Measurements from ENCODE around the gene IFFO2. TPM values are rescaled to one million over a fixed set of nuclear protein-coding genes. Genes with fewer than 3 reads are reported as not detected.

IFFO2 gene
- total and polyA plus RNA-seq, 2 of the 8 experiments (the other 6 are each of a cell fraction or from before 2014, with no cell fraction given), result 6.6 to 10.4 TPM

- TF ChIP-seq RAD21 (IDR thresholded peaks at IDR 0.05 in 1 of 2, conservative IDR thresholded peaks at IDR 0.05 in 1 of 2; ENCODE audit: low read depth in 2 of 2, low read length in 2 of 2), result no peak
- no peak for TF ChIP-seq JUND (IDR thresholded peaks at IDR 0.05; ENCODE audit: low read length)
- no peak for TF ChIP-seq KDM4A (IDR thresholded peaks at IDR 0.05; ENCODE audit: low read depth, low read length, severe bottlenecking)
- TF ChIP-seq FOSL1 (IDR thresholded peaks at IDR 0.05; ENCODE audit: insufficient read depth, low read depth, low read length), result no peak
- no peak for TF ChIP-seq YY1 (IDR thresholded peaks at IDR 0.05; ENCODE audit: low read depth, low read length)
- TF ChIP-seq SIN3A (conservative IDR thresholded peaks at IDR 0.05 in 1 of 2, IDR thresholded peaks at IDR 0.05 in 1 of 2; ENCODE audit: low read depth in 1 of 2, low read length in 2 of 2), result no peak
- TF ChIP-seq POLR2AphosphoS5 (IDR thresholded peaks at IDR 0.05; ENCODE audit: low read depth, low read length), result no peak
- no peak for TF ChIP-seq TAF1 (IDR thresholded peaks at IDR 0.05; ENCODE audit: low read depth, low read length)
- TF ChIP-seq HDAC6 (IDR thresholded peaks at IDR 0.05; ENCODE audit: low read depth, low read length), result no peak
- TF ChIP-seq TAF7 (optimal IDR thresholded peaks at IDR 0.05; ENCODE audit: borderline replicate concordance, low read depth, low read length), result no peak
Measured at GRCh38 chr1:18886003-18886335, 70.5 kb downstream of the IFFO2 start (continued).
